Mesothelial cell of epicardium (in vitro differentiated cells): ENCODE data around the gene SEPTIN5. TPM values are rescaled to one million over a fixed set of nuclear protein-coding genes. Genes with fewer than 3 reads are reported as not detected.
A peak's percentile ranks its signal among the peaks of the same experiment; 100 is the strongest.

ENCODE experiments used
- DNase-seq, 2 experiments: peaks; one replicate each; pipeline ENCODE4 v3.0.0; 2021; ENCODE audit warnings: low spot score in 2 of 2; ENCODE audit not compliant: unreplicated experiment in 2 of 2
- H3K27ac Mint-ChIP-seq: 2 replicates; pipeline ENCODE4 v1.8.0; 2021; ENCODE audit warnings: mixed read lengths
- H3K27me3 Mint-ChIP-seq: 2 replicates; pipeline ENCODE4 v1.8.0; 2021; ENCODE audit warnings: low read depth, mixed read lengths
- H3K36me3 Mint-ChIP-seq: 2 replicates; pipeline ENCODE4 v1.8.0; 2021; ENCODE audit warnings: mixed read lengths
- H3K4me1 Mint-ChIP-seq: 2 replicates; pipeline ENCODE4 v1.8.0; 2021; ENCODE audit warnings: mixed read lengths
- H3K4me3 Mint-ChIP-seq: 2 replicates; pipeline ENCODE4 v1.8.0; 2021; ENCODE audit warnings: mild to moderate bottlenecking, moderate library complexity, mixed read lengths
- H3K9me3 Mint-ChIP-seq: 2 replicates; pipeline ENCODE4 v1.8.0; 2021; ENCODE audit warnings: mixed read lengths
- CTCF ChIP-seq: fragments of 200-600 bp; sonication (generic); IDR thresholded peaks from one replicate; pipeline ENCODE4 v1.5.0; 2021; ENCODE audit warnings: antibody characterized with exemption; ENCODE audit not compliant: unreplicated experiment
- total RNA-seq: library from RNA; stranded (reverse); gene quantifications from 3 replicates; pipeline ENCODE4 v1.2.1, GENCODE V29; 2021

The SEPTIN5 gene
- total RNA-seq, 1 donor from 2014 or later: 42.1 TPM

- H3K4me3 Mint-ChIP-seq: no peak overlapping the region
- no peak overlapping the region for H3K27ac Mint-ChIP-seq
- H3K27me3 Mint-ChIP-seq: peaks cover 68% of the 10 kb centered on the region
- TF ChIP-seq CTCF: no peak
- no peaks in the 10 kb centered on the region for H3K9me3 Mint-ChIP-seq
- H3K4me1 Mint-ChIP-seq: peaks cover 19% of the 10 kb centered on the region
- peaks cover 17% of the 10 kb centered on the region for H3K36me3 Mint-ChIP-seq
- no peak for DNase-seq
Observed at GRCh38 chr22:19720150-19720827, 6.0 kb downstream of the SEPTIN5 start.

- Mint-ChIP-seq H3K27me3 (peaks cover 72% of the 10 kb centered on the region), H3K4me1 (peaks cover 19% of the 10 kb centered on the region), H3K36me3 (peaks cover 17% of the 10 kb centered on the region), H3K27ac (no peak overlapping the region), H3K4me3 (no peak overlapping the region), H3K9me3 (no peaks in the 10 kb centered on the region)
- no peak for DNase-seq
- TF ChIP-seq CTCF: no peak
Observed at GRCh38 chr22:19720999-19721329, 6.7 kb downstream of the SEPTIN5 start.

- no peaks in the 10 kb centered on the region for H3K9me3 Mint-ChIP-seq
- no peak overlapping the region for H3K4me3 Mint-ChIP-seq
- DNase-seq: no peak
- no peak overlapping the region for H3K27ac Mint-ChIP-seq
- peaks cover 17% of the 10 kb centered on the region for H3K36me3 Mint-ChIP-seq
- H3K4me1 Mint-ChIP-seq: peaks cover 19% of the 10 kb centered on the region
- peaks cover 73% of the 10 kb centered on the region for H3K27me3 Mint-ChIP-seq
- TF ChIP-seq CTCF: no peak
Observed at GRCh38 chr22:19721330-19722177, 7.3 kb downstream of the SEPTIN5 start.

GRCh38 chr22:19722178-19722981, 8.1 kb downstream of the SEPTIN5 start:
- Mint-ChIP-seq H3K4me1 (peaks cover 19% of the 10 kb centered on the region), H3K9me3 (no peaks in the 10 kb centered on the region), H3K27me3 (peaks cover 79% of the 10 kb centered on the region), H3K4me3 (no peak overlapping the region), H3K27ac (no peak overlapping the region), H3K36me3 (peaks cover 17% of the 10 kb centered on the region)
- TF ChIP-seq CTCF: no peak
- DNase-seq: no peak

GRCh38 chr22:19722982-19723231, 8.6 kb downstream of the SEPTIN5 start:
- peak overlapping the region; percentile 50 for H3K4me3 Mint-ChIP-seq
- H3K27ac Mint-ChIP-seq: no peak overlapping the region
- no peaks in the 10 kb centered on the region for H3K9me3 Mint-ChIP-seq
- peaks cover 17% of the 10 kb centered on the region for H3K36me3 Mint-ChIP-seq
- TF ChIP-seq CTCF: no peak
- peaks cover 16% of the 10 kb centered on the region for H3K4me1 Mint-ChIP-seq
- DNase-seq: no peak
- H3K27me3 Mint-ChIP-seq: peaks cover 81% of the 10 kb centered on the region
